HFF-Myc (cell line): ENCODE results near the gene KHDC4.

Experiments
- DNase-seq: peaks from one replicate; pipeline ENCODE4 v3.0.0-alpha.2; 2011; ENCODE audit warnings: low read depth; ENCODE audit errors: extremely low read depth
- H3K4me3 ChIP-seq: replicated peaks from 2 replicates; pipeline ENCODE4 v1.5.1; 2011; ENCODE audit warnings: low read depth, mild to moderate bottlenecking, control low read depth, low read length
- CTCF ChIP-seq: IDR thresholded peaks from 2 replicates; pipeline ENCODE4 v1.5.1; 2012; ENCODE audit warnings: mild to moderate bottlenecking, low read depth, low read length, control low read depth; ENCODE audit errors: missing control alignments

The KHDC4 gene

GRCh38 chr1:155968051-155968400, 33.8 kb upstream of the KHDC4 start:
- H3K4me3 ChIP-seq: no peak overlapping the region
- no peak for DNase-seq
- TF ChIP-seq CTCF: no peak

GRCh38 chr1:155967341-155968050, 33.3 kb upstream of the KHDC4 start:
- TF ChIP-seq CTCF: no peak
- no peak overlapping the region for H3K4me3 ChIP-seq
- no peak for DNase-seq

GRCh38 chr1:155966750-155967149, 32.5 kb upstream of the KHDC4 start:
- H3K4me3 ChIP-seq: no peak overlapping the region
- no peak for DNase-seq
- TF ChIP-seq CTCF: no peak

- peak; percentile 11 for TF ChIP-seq CTCF
- DNase-seq: no peak
Observed at GRCh38 chr1:155966135-155966534, 31.9 kb upstream of the KHDC4 start.

GRCh38 chr1:155964193-155964592, 30.0 kb upstream of the KHDC4 start:
- no peak overlapping the region for H3K4me3 ChIP-seq
- DNase-seq: no peak
- no peak for TF ChIP-seq CTCF

More at GRCh38 chr1:155966135-155966534, 31.9 kb upstream of the KHDC4 start:
- no peak overlapping the region for H3K4me3 ChIP-seq

- TF ChIP-seq CTCF: no peak
- H3K4me3 ChIP-seq: no peak overlapping the region
- DNase-seq: no peak
Observed at GRCh38 chr1:155962599-155963211, 28.5 kb upstream of the KHDC4 start.
